Activated CD4-positive, alpha-beta T cell treated with anti-CD3 and anti-CD28 coated beads for 36 hours (primary cell): ENCODE measurements around the gene EHD3. TPM values are rescaled to one million over a fixed set of nuclear protein-coding genes. Genes with fewer than 3 reads are reported as not detected.

ENCODE experiments used
- ATAC-seq: fragments of 200-7000 bp; cut with Tn5 transposase; one replicate; pipeline ENCODE4 v1.10.0; 2021; ENCODE audit warnings: mild to moderate bottlenecking, moderate library complexity
- CTCF ChIA-PET: fragments of 350-600 bp; sonication (Branson Sonifier 250); formaldehyde crosslinking; loops from one replicate; lab custom pipeline; 2021; ENCODE audit warnings: antibody characterized with exemption; lab: Charles Lee
- POLR2A ChIA-PET: fragments of 350-600 bp; sonication (Branson Sonifier 250); formaldehyde crosslinking; loops from one replicate; lab custom pipeline; 2021; ENCODE audit warnings: antibody characterized with exemption, inconsistent platforms; lab: Charles Lee
- DNase-seq: peaks from one replicate; pipeline ENCODE4 v3.0.0-alpha.2; 2020
- H3K27ac Mint-ChIP-seq: one replicate; pipeline ENCODE4 v1.8.0; 2021; ENCODE audit warnings: mixed read lengths
- H3K27me3 Mint-ChIP-seq: one replicate; pipeline ENCODE4 v1.8.0; 2021; ENCODE audit warnings: mixed read lengths
- H3K36me3 Mint-ChIP-seq: one replicate; pipeline ENCODE4 v1.8.0; 2021; ENCODE audit warnings: low read depth, mixed read lengths
- H3K4me1 Mint-ChIP-seq: one replicate; pipeline ENCODE4 v1.8.0; 2021; ENCODE audit warnings: mixed read lengths
- H3K4me3 Mint-ChIP-seq: one replicate; pipeline ENCODE4 v1.8.0; 2021; ENCODE audit warnings: mild to moderate bottlenecking, moderate library complexity, mixed read lengths
- H3K9me3 Mint-ChIP-seq: one replicate; pipeline ENCODE4 v1.8.0; 2021; ENCODE audit warnings: low read depth, mixed read lengths
- intact Hi-C, 2 experiments: fragments of 100-400 bp; cut with DNase I in 1 of 2; cut with micrococcal nuclease in 1 of 2; formaldehyde crosslinking; loops; one replicate each; pipeline versions ENCODE4 v1.14.2 to v1.15.1; 2022 to 2024; cut with DNase I, micrococcal nuclease
- total RNA-seq, 2 experiments: library from RNA; stranded (reverse); gene quantifications; one replicate each; pipeline ENCODE4 v1.2.3, GENCODE V29; 2021

The EHD3 gene
- total RNA-seq, 2 experiments from 2014 or later = 1.4 to 1.6 TPM

GRCh38 chr2:31238126-31238905 lies 4.4 kb downstream of the EHD3 start:
- no peaks in the 10 kb centered on the region for H3K9me3 Mint-ChIP-seq
- CTCF ChIA-PET = no interaction called here
- no peak overlapping the region for H3K4me3 Mint-ChIP-seq
- H3K36me3 Mint-ChIP-seq = no peaks in the 10 kb centered on the region
- H3K27me3 Mint-ChIP-seq = no peaks in the 10 kb centered on the region
- no peak for DNase-seq
- no peak overlapping the region for H3K27ac Mint-ChIP-seq
- peaks cover 16% of the 10 kb centered on the region for H3K4me1 Mint-ChIP-seq
- POLR2A ChIA-PET = no interaction called here
- no peak for ATAC-seq
- intact Hi-C loops = no loop called here

GRCh38 chr2:31238906-31239592 lies 5.1 kb downstream of the EHD3 start:
- Mint-ChIP-seq H3K36me3 (peaks cover under 1% of the 10 kb centered on the region), H3K27ac (no peak overlapping the region), H3K27me3 (no peaks in the 10 kb centered on the region), H3K4me1 (peaks cover 11% of the 10 kb centered on the region), H3K9me3 (no peaks in the 10 kb centered on the region), H3K4me3 (no peak overlapping the region)
- intact Hi-C loops = no loop called here
- ChIA-PET POLR2A (no interaction called here), CTCF (no interaction called here)
- DNase-seq (no peak), ATAC-seq (no peak)

DNA sequence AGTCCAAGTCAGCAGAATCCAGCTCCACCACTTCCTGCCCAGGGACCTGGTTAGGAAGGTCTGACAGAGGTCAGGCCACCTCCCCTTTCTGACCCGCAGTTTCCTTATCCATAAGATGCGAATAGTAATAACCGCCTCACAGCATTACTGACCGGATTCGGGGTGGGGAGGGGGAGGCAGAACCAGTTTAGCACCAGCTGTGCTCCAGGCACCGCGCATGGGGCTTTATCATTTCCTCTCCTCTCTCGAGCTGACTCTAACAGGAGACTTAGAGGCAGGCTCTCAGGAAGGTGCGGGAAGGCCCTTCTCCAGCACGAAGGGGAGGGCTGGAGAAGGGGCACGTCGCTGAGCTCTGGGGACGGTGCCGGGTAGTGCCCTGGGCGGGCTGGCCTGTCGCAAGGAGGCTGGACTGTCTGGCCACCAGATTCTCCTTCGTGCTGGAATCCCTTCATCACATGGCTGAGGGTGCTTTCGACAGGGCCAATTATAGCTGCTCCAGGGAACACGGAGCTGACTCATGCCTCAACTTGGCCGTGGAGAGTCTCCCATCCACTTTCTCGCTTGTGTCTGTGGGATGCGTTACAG lies 5.7 kb downstream of the EHD3 start:
- no peak for DNase-seq
- peaks cover 10% of the 10 kb centered on the region for H3K4me1 Mint-ChIP-seq
- CTCF ChIA-PET = interaction anchor here (0.5 kb wide), 1 partner anchor 116 kb away, joined by 3 read pairs; no protein-coding TSS in a partner anchor
- no peaks in the 10 kb centered on the region for H3K9me3 Mint-ChIP-seq
- peaks cover 4% of the 10 kb centered on the region for H3K36me3 Mint-ChIP-seq
- H3K27ac Mint-ChIP-seq = no peak overlapping the region
- H3K4me3 Mint-ChIP-seq = no peak overlapping the region
- intact Hi-C loops = no loop called here
- no peaks in the 10 kb centered on the region for H3K27me3 Mint-ChIP-seq
- POLR2A ChIA-PET = no interaction called here
- ATAC-seq = no peak

- no peaks in the 10 kb centered on the region for H3K27me3 Mint-ChIP-seq
- intact Hi-C loops = no loop called here
- H3K27ac Mint-ChIP-seq = no peak overlapping the region
- ChIA-PET POLR2A (no interaction called here), CTCF (interaction anchor here (0.6 to 0.7 kb wide), 2 partner anchors 71 to 85 kb away, joined by 3 read pairs; no protein-coding TSS in a partner anchor)
- no peaks in the 10 kb centered on the region for H3K4me1 Mint-ChIP-seq
- no peaks in the 10 kb centered on the region for H3K9me3 Mint-ChIP-seq
- no peak overlapping the region for H3K4me3 Mint-ChIP-seq
- peaks cover 4% of the 10 kb centered on the region for H3K36me3 Mint-ChIP-seq
- DNase-seq = no peak
- ATAC-seq = no peak
Measured at GRCh38 chr2:31240381-31241365, 6.7 kb downstream of the EHD3 start.

GRCh38 chr2:31241625-31242270 lies 7.8 kb downstream of the EHD3 start:
- H3K36me3 Mint-ChIP-seq = peaks cover 4% of the 10 kb centered on the region
- no peak for DNase-seq
- H3K4me1 Mint-ChIP-seq = no peaks in the 10 kb centered on the region
- no peaks in the 10 kb centered on the region for H3K27me3 Mint-ChIP-seq
- intact Hi-C loops = no loop called here
- no peaks in the 10 kb centered on the region for H3K9me3 Mint-ChIP-seq
- POLR2A ChIA-PET = no interaction called here
- CTCF ChIA-PET = interaction anchor here (0.7 kb wide), 2 partner anchors 86 to 319 kb away, joined by 3 read pairs; no protein-coding TSS in a partner anchor
- ATAC-seq = no peak
- no peak overlapping the region for H3K27ac Mint-ChIP-seq
- H3K4me3 Mint-ChIP-seq = no peak overlapping the region

GRCh38 chr2:31243053-31243452 lies 9.1 kb downstream of the EHD3 start:
- DNase-seq = no peak
- Mint-ChIP-seq H3K4me1 (no peaks in the 10 kb centered on the region), H3K27me3 (no peaks in the 10 kb centered on the region), H3K4me3 (no peak overlapping the region), H3K36me3 (peaks cover 4% of the 10 kb centered on the region), H3K9me3 (no peaks in the 10 kb centered on the region), H3K27ac (no peak overlapping the region)
- ATAC-seq = no peak
- CTCF ChIA-PET = interaction anchor here (1.1 kb wide), 2 partner anchors 9 to 11 kb away, joined by 3 read pairs; partner anchors contain the start of gene EHD3
- POLR2A ChIA-PET = no interaction called here
- intact Hi-C loops = no loop called here

DNA sequence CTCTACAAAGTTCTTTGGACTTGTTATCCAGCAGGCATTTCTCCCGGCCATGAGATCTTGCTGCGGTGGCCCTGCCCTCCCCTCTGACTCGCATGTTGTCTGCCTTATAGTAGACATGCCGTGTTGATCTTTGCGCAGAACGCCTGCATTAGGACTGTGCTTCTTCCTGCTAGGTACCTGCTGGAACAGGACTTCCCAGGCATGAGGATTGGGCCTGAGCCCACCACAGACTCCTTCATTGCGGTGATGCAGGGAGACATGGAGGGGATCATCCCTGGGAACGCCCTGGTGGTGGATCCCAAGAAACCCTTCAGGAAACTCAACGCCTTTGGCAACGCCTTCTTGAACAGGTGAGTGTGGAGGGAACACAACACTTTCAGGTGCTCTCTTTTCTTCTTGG lies 10.1 kb downstream of the EHD3 start:
- CTCF ChIA-PET = interaction anchor here (1.1 kb wide), 1 partner anchor 9 kb away, joined by 3 read pairs; no protein-coding TSS in a partner anchor

GRCh38 chr2:31246184-31246852 lies 12.4 kb downstream of the EHD3 start:
- H3K27ac Mint-ChIP-seq = no peak overlapping the region
- no peaks in the 10 kb centered on the region for H3K9me3 Mint-ChIP-seq
- no peaks in the 10 kb centered on the region for H3K4me1 Mint-ChIP-seq
- H3K36me3 Mint-ChIP-seq = peaks cover 4% of the 10 kb centered on the region
- no peaks in the 10 kb centered on the region for H3K27me3 Mint-ChIP-seq
- ChIA-PET POLR2A (no interaction called here), CTCF (no interaction called here)
- DNase-seq = no peak
- intact Hi-C loops = no loop called here
- H3K4me3 Mint-ChIP-seq = no peak overlapping the region
- no peak for ATAC-seq

More for the DNA sequence above, 10.1 kb downstream of the EHD3 start:
- no peak for DNase-seq
- Mint-ChIP-seq H3K9me3 (no peaks in the 10 kb centered on the region), H3K4me1 (no peaks in the 10 kb centered on the region), H3K27ac (no peak overlapping the region), H3K4me3 (no peak overlapping the region), H3K36me3 (peaks cover 4% of the 10 kb centered on the region), H3K27me3 (no peaks in the 10 kb centered on the region)
- intact Hi-C loops = no loop called here
- no peak for ATAC-seq
- POLR2A ChIA-PET = interaction anchor here (0.5 kb wide), 1 partner anchor 973 kb away, joined by 3 read pairs; no protein-coding TSS in a partner anchor

- ATAC-seq (no peak), DNase-seq (no peak)
- H3K4me3 Mint-ChIP-seq = no peak overlapping the region
- H3K36me3 Mint-ChIP-seq = peaks cover 4% of the 10 kb centered on the region
- ChIA-PET CTCF (interaction anchor here (0.6 kb wide), 1 partner anchor 1290 kb away, joined by 3 read pairs; no protein-coding TSS in a partner anchor), POLR2A (no interaction called here)
- H3K27ac Mint-ChIP-seq = no peak overlapping the region
- no peaks in the 10 kb centered on the region for H3K27me3 Mint-ChIP-seq
- H3K4me1 Mint-ChIP-seq = no peaks in the 10 kb centered on the region
- intact Hi-C loops = no loop called here
- no peaks in the 10 kb centered on the region for H3K9me3 Mint-ChIP-seq
Measured at GRCh38 chr2:31247711-31248110, 13.8 kb downstream of the EHD3 start.

GRCh38 chr2:31248139-31248538 lies 14.2 kb downstream of the EHD3 start:
- Mint-ChIP-seq H3K27me3 (no peaks in the 10 kb centered on the region), H3K9me3 (no peaks in the 10 kb centered on the region), H3K4me3 (no peak overlapping the region), H3K4me1 (no peaks in the 10 kb centered on the region), H3K27ac (no peak overlapping the region), H3K36me3 (peaks cover 4% of the 10 kb centered on the region)
- ChIA-PET CTCF (interaction anchor here (0.6 kb wide), 1 partner anchor 1290 kb away, joined by 3 read pairs; no protein-coding TSS in a partner anchor), POLR2A (no interaction called here)
- ATAC-seq = no peak
- intact Hi-C loops = no loop called here
- no peak for DNase-seq
